Ishikawa (cell line): ENCODE results near the gene RNF144B.

ENCODE experiments used
- CEBPB ChIP-seq: IDR thresholded peaks from 2 replicates; pipeline ENCODE4 v1.6.1; 2012
- CREB1 ChIP-seq: IDR thresholded peaks from 2 replicates; pipeline ENCODE4 v1.6.1; 2012; ENCODE audit warnings: low read depth
- EGR1 ChIP-seq: IDR thresholded peaks from 2 replicates; pipeline ENCODE4 v1.6.1; 2012
- EP300 ChIP-seq: IDR thresholded peaks from 2 replicates; pipeline ENCODE4 v1.6.1; 2012; ENCODE audit warnings: borderline replicate concordance
- FOXM1 ChIP-seq: IDR thresholded peaks from 2 replicates; pipeline ENCODE4 v1.6.1; 2012; ENCODE audit warnings: low read depth, borderline replicate concordance
- MAX ChIP-seq: IDR thresholded peaks from 2 replicates; pipeline ENCODE4 v1.6.1; 2012
- NFIC ChIP-seq: IDR thresholded peaks from 2 replicates; pipeline ENCODE4 v1.6.1; 2012
- RAD21 ChIP-seq: IDR thresholded peaks from 2 replicates; pipeline ENCODE4 v1.6.1; 2012; ENCODE audit warnings: low read depth
- REST ChIP-seq: IDR thresholded peaks from 2 replicates; pipeline ENCODE4 v1.6.1; 2012; ENCODE audit warnings: low read depth, mild to moderate bottlenecking
- TAF1 ChIP-seq: IDR thresholded peaks from 2 replicates; pipeline ENCODE4 v1.6.1; 2012; ENCODE audit warnings: low read depth, mild to moderate bottlenecking
- TCF12 ChIP-seq: IDR thresholded peaks from 2 replicates; pipeline ENCODE4 v1.6.1; 2012; ENCODE audit warnings: low read depth
- TEAD4 ChIP-seq: IDR thresholded peaks from 2 replicates; pipeline ENCODE4 v1.6.1; 2012
- USF1 ChIP-seq: IDR thresholded peaks from 2 replicates; pipeline ENCODE4 v1.6.1; 2012
- YY1 ChIP-seq: IDR thresholded peaks from 2 replicates; pipeline ENCODE4 v1.6.1; 2012; ENCODE audit warnings: low read depth
- ZBTB7A ChIP-seq: IDR thresholded peaks from 2 replicates; pipeline ENCODE4 v1.6.1; 2012; ENCODE audit warnings: low read depth

RNF144B gene

GRCh38 chr6:18388271-18388670 is 1.1 kb downstream of the RNF144B start:
- TF ChIP-seq CEBPB = no peak
- no peak for TF ChIP-seq YY1
- TF ChIP-seq REST = no peak
- no peak for TF ChIP-seq RAD21
- TF ChIP-seq CREB1 = no peak
- TF ChIP-seq EGR1 = no peak
- no peak for TF ChIP-seq FOXM1
- no peak for TF ChIP-seq USF1

GRCh38 chr6:18388942-18389341 is 1.8 kb downstream of the RNF144B start:
- TF ChIP-seq NFIC (no peak), TEAD4 (peak; percentile 19; the same call in 1 of the 2 replicates), EP300 (no peak)

GRCh38 chr6:18389479-18389878 is 2.3 kb downstream of the RNF144B start:
- no peak for TF ChIP-seq RAD21
- TF ChIP-seq CREB1 = no peak
- no peak for TF ChIP-seq CEBPB
- no peak for TF ChIP-seq MAX
- TF ChIP-seq REST = no peak

- TF ChIP-seq REST = no peak
- no peak for TF ChIP-seq EGR1
- TF ChIP-seq USF1 = no peak
- TF ChIP-seq CREB1 = no peak
- no peak for TF ChIP-seq TCF12
- no peak for TF ChIP-seq NFIC
- TF ChIP-seq CEBPB = no peak
- no peak for TF ChIP-seq YY1
Measured at GRCh38 chr6:18390476-18390875, 3.3 kb downstream of the RNF144B start.

GRCh38 chr6:18391023-18391422 is 3.9 kb downstream of the RNF144B start:
- TF ChIP-seq EP300 (no peak), CREB1 (no peak), TCF12 (no peak), RAD21 (no peak), FOXM1 (no peak)

GRCh38 chr6:18392346-18392877 is 5.3 kb downstream of the RNF144B start:
- TF ChIP-seq ZBTB7A (no peak), TCF12 (no peak), CEBPB (no peak), REST (no peak), CREB1 (no peak), NFIC (no peak), TEAD4 (no peak), RAD21 (no peak), USF1 (no peak), YY1 (no peak), EGR1 (no peak), FOXM1 (no peak), MAX (no peak), TAF1 (no peak), EP300 (no peak)
